ENCODE data around the gene AKNAD1. TPM values are rescaled to one million over a fixed set of nuclear protein-coding genes. Genes with fewer than 3 reads are reported as not detected.

The AKNAD1 gene
- total RNA-seq, 1 experiment from 2014 or later, result not detected

DNA sequence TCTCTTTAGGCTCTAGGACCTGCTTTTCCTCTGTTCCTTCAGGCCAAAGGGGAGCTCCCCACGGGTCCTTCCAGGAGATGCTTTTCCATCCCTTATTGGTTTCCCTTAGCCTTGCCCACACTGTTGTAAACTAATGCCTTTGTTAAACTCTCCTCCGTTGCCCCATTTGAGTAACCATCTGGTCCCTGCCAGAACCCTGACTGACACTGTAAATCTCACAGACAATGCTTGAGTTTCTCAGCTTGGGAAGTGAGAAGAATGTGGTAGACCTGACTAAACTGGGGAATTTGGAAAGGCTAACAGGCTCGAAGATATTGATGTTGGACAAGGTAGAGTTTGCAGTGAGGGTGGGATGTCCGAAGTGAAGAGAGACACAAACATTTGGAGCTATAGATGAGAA lies 11.4 kb downstream of the AKNAD1 start:
- in situ Hi-C loops (cut with HindIII; ENCODE audit: low pct_unique_long_range_greater_than_20kb, low sequenced_read_pairs), result no loop called here
- DNase-seq (ENCODE audit: low read depth), result no peak

DNA sequence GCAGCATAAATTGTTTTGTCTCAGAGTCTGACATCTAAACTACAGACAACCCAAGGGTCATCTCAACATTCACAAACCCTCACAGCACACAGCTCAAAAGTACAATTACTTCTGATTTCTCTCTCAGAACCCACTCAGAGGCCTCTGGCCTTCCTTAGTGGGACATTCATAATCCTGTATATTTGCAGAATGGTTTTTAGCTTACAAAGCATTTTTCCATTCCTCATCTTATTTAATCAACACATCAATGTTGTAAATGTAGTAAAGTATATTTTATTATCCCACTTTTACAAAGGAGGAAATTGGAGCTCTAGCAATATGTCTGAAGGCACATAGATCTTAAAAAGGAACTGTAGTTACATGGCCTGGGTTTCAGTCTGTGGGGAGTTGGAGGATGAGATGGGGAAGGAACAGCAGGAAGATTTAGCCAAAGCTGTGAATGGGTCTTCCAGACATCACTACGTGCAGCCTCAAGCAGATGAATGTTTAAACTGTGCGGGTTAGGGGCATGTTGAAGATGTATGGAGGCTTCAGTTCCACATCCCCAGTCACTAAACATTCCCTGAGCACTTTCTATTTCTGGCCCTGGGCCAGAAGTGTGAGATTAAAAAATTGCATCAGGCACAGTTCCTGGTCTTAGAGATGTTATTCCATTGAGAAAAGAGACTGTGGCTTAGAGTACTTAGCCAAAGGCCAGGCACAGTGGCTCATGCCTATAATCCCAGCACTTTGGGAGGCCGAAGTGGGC lies 13.3 kb downstream of the AKNAD1 start:
- in situ Hi-C loops (cut with HindIII; ENCODE audit: low pct_unique_long_range_greater_than_20kb, low sequenced_read_pairs), result no loop called here

DNA sequence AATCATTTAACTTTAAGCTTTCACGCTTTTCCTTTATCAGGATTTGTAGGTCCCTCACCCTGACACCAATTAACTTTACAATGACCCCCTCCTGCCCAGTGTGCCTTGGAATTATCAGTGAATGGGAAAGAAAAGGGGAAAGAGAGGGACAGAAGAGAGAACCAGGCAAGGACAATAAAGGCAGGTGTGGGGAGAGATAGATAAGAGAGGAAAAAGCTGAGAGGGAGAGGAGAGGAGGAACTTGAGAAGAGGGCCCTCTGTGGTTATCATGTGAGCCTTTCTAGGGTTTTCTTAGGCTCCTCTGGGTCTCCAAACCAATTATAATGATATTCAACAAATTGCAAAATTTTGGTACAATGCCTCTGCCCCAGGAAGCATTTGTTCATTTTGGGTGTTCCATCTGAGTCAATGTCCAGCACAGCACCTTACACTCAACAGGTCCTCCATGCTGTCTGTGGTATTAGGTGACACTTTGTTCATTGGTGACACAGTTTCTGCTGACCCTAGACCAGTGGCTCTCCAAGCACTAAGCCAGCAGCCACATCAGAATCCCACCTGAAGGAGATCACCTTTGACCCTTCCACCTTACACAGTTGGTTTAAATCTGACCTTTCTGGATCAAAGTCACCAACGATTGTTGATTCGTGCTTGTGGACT lies 14.2 kb downstream of the AKNAD1 start:
- in situ Hi-C loops (cut with HindIII; ENCODE audit: low pct_unique_long_range_greater_than_20kb, low sequenced_read_pairs), result no loop called here
- DNase-seq (ENCODE audit: low read depth), result no peak

More for the DNA sequence above, 13.3 kb downstream of the AKNAD1 start:
- no peak for DNase-seq (ENCODE audit: low read depth)

DNA sequence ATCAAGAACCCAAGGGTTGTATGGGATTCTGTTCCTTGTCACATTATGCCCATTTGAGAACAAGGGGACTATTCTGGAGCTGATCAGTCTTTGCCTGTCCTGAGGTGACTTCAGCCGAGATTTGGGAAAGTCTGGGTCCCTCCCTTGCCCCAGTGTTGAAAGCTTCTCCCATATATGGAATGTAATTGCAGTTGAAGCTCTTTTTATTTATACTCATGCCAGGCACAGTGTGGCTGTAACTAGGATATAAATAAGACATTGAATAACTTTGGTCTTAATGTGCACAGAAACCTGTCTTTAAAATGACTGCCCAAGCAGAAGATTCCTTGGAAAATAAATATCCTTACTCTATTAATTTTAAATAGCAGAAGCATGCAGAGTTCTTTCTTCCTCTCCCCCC lies 15.2 kb downstream of the AKNAD1 start:
- DNase-seq (ENCODE audit: low read depth), result no peak
- in situ Hi-C loops (cut with HindIII; ENCODE audit: low pct_unique_long_range_greater_than_20kb, low sequenced_read_pairs), result no loop called here

DNA sequence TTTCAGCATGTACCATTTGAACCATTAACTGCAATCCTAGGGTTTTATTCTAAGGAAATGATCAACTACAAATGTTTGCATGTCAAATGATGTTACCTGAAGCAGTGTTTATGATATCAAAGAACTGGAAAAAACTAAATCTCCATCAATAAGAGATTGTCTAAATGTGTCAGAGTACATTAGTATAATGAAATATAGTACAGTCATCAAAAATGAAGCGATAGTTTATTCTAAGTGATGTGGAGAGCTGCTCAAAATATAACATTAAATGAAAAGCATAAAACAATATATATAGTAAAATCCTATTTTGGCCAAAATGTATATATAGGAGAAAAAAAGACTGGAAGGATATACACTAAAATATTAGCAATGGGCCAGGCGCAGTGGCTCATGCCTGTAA lies 24.0 kb downstream of the AKNAD1 start:
- DNase-seq (ENCODE audit: low read depth), result no peak
- in situ Hi-C loops (cut with HindIII; ENCODE audit: low pct_unique_long_range_greater_than_20kb, low sequenced_read_pairs), result no loop called here

DNA sequence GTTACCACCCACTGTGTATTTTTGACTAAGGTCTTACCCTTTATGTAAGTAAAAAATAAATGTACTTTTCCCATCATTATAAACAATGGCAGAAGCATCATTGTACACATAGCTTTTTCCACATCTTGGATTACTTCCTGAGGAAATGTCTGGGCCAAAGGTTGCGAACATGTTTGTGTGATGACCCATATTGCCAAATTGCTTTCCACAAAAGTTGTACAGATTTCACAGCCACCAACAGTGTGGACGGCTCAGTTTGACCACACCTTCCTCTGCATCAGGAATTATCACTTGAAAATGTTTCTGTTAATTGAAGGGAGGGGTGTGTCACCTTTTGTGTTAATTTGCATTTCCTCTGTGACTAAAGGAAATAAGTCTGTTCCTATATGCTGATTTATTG lies 25.7 kb downstream of the AKNAD1 start:
- DNase-seq (ENCODE audit: low read depth), result no peak

DNA sequence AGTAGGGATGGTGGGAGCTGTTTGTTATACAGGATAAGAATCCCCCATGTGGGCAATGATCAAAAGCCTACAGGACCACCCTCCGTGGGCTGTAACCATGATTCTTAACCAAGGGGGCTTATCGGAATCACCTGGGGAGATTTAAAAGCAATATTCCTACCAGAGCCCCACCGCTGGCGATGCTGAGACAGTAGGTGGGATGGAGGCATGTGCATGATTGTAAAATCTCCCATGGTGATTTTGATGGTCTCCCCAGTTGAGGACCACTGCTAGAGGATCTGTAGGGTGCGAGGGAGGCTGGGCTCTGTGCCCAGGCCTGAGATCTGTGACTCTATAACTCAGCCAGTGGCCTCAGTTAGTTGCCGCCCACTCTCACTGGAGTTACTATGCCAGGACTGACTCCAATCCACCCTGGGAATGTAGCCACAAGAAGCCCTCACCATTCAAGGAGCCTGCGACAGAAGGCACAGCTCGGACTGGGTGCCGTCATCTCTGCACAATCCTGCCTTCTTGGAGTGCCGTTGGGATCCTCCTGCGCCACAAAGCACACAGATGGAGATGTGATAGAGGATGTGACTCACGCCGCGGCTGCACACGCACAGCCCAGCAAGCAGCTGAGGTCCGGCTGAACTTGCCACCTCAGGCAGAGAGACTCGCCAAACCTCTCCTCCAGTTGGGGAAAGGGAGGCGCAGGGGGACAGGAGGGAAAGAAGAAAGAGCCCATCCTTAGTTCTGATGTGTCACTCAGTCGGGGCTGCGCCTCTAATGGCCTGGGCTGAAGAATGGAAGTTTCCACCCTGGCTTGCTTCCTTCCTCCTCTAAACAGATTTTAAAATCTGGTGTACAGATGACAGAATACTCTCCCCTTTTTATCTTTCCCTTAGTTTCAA lies 26.5 kb downstream of the AKNAD1 start:
- in situ Hi-C loops (cut with HindIII; ENCODE audit: low pct_unique_long_range_greater_than_20kb, low sequenced_read_pairs), result no loop called here
- DNase-seq (ENCODE audit: low read depth), result peak; percentile 75

More for the DNA sequence above, 25.7 kb downstream of the AKNAD1 start:
- in situ Hi-C loops (cut with HindIII; ENCODE audit: low pct_unique_long_range_greater_than_20kb, low sequenced_read_pairs), result no loop called here

DNA sequence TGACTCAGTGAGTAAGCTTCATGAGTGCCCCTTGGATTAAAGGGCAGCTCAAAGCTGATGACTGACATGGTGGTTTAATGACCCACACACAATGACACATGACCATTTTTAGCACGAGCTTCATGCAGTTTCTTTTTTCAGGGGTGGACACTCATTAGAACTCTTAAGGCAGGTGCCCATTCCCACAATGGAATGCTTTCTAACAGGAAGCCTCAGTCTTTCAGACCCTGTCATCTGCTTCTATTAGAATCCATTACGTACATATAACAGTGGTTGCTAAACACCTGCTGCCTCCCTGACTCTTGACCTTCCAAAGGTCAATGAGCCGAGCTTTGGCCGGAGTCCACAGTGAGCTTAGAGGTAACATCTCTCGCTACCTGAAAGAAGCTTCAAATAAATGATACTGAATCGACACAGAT lies 27.4 kb downstream of the AKNAD1 start:
- in situ Hi-C loops (cut with HindIII; ENCODE audit: low pct_unique_long_range_greater_than_20kb, low sequenced_read_pairs), result no loop called here
- DNase-seq (ENCODE audit: low read depth), result peak; percentile 44

DNA sequence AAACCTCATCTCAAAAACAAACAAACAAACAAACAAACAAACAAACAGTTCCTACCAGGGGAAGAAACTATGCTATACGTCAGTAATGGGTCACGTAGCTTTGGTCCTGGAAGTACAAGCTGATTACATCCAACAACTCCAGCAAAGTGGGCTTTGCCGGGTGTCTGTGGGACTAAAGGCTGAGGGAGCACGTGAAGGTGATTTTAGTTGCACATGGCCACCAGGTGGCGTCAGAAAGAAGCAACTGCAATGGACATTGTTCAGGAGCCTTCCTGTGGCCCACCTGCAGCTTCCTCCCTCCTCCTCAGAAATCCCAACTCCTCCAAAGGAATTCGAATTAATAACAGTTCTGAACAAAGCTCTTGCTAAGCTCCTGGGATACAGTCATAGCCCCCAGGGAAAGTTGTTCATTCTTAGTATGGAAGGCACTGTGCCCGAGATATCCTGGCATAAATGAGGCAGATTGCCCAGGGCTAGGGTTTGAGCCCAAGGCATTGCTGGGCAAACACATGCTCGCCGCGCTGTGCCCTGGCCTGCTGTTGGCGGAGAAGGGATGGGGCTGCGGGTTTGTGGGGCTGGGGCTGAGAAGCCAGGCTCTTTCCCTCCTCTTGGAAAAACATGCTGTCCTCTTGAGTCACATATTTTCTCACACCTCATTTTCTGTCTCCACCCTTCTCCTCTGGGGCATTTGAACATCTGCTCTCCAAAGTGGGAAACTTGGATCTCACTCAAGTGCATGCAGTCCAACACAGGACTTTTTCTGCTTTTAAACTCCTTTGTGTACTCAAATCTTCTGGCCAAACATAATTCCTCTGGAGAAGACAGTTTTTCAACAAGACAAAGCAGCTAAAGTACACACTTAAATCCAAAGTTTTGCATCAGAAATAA lies 28.6 kb downstream of the AKNAD1 start:
- in situ Hi-C loops (cut with HindIII; ENCODE audit: low pct_unique_long_range_greater_than_20kb, low sequenced_read_pairs), result no loop called here
- DNase-seq (ENCODE audit: low read depth), result peak; percentile 56

DNA sequence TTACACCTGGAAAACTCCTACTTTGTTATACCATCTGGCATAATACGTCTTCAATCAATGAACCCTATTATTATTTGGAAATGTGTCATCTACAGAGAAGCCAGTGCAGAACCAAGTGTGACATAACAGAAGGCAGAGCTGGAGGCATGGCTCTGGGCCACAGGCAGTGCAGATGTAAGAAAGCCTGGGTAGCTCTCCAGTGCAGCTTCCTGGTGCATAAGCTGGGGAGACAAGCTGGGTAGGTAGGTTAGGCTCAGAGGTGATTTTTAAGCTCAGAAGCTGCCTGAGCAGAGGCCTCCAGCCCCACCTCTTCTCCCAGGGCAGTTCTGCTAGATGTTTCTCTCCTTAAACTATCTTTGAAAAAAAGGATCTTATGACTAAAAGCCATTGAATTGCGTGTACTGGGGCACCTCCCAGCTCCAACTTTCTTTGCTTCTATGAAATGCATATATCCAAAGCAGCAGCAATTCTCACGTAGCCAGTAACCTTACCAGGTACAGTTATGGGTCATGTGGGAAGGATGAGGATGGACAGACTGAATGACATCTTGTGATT lies 30.7 kb downstream of the AKNAD1 start:
- in situ Hi-C loops (cut with HindIII; ENCODE audit: low pct_unique_long_range_greater_than_20kb, low sequenced_read_pairs), result no loop called here
- no peak for DNase-seq (ENCODE audit: low read depth)

DNA sequence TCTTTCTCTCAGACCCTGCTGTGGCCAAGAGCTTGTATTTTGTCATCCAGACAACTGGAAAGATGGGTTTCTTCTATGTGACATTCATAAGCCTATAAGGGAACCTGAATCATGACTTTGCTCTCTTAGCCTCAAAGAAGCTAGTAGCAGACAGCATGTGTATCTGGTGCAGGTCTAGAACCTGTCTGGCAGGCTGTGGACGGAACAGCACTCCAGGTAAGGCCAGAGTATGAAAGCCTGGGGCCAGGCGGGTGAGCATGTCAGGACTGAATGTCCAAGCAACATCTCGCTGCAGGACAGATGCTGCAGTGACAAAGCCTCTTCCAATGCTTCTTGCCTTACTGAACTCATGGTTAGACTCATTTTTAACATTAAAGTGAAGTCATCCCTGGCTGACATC lies 32.8 kb downstream of the AKNAD1 start:
- in situ Hi-C loops (cut with HindIII; ENCODE audit: low pct_unique_long_range_greater_than_20kb, low sequenced_read_pairs), result no loop called here
- no peak for DNase-seq (ENCODE audit: low read depth)

DNA sequence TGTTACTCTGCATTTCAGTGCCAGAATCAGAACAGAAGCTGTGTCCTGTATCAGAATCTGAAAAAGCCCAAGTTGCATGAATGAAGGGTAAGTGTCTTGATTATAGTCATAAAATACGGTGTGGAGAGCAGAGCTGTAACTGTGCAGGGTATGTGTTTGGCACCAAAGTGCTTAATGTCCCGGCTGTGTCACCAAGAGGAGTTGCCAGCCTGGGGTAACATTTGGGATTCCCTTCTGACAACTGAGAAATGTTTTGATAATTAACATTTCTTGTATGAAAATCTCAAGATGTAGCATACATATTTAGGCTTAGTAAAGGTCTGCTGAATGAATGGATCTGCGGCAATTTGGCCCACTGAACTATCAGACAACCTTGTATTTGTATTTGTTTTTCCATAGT lies 33.3 kb downstream of the AKNAD1 start:
- no peak for DNase-seq (ENCODE audit: low read depth)
- in situ Hi-C loops (cut with HindIII; ENCODE audit: low pct_unique_long_range_greater_than_20kb, low sequenced_read_pairs), result no loop called here

DNA sequence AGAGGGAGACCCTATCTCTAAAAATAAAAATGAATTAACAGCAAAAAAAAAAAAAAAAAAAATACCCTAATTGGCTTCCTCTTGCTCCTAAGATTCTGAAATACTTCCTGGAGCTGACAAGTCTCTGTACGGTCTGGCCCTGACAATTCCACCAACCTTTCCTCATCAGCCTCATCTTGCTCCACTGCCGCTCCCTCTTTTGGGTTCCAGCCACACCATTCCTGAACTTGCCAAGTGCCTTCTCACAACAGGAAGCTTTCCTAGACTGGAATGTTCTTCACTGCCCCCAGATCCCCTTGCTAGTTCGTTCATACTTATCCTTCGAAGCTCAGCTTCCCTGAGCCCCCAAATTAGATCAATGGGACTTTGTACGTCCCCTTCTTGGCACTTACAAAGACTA lies 37.0 kb downstream of the AKNAD1 start:
- no peak for DNase-seq (ENCODE audit: low read depth)
- in situ Hi-C loops (cut with HindIII; ENCODE audit: low pct_unique_long_range_greater_than_20kb, low sequenced_read_pairs), result no loop called here

DNA sequence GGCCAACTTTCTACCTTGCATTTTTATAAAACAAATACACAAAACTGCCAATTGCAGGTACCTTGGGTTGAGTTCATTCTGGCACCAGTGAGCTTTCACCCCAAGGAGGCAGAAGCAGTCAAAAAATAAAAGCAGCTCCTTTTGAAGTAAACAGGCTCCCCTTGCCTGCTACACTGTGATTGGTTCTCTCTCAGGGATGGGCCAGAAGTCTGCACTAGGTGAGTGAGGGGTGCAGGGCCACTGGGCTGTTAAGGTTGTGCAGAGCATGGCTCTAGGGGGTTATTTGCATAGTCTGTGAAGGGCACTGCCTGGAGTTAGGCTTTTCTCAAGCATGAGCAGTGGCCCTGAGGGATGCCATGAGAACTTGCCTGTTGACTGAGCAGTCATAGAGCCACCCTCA lies 39.1 kb downstream of the AKNAD1 start:
- in situ Hi-C loops (cut with HindIII; ENCODE audit: low pct_unique_long_range_greater_than_20kb, low sequenced_read_pairs), result no loop called here
- DNase-seq (ENCODE audit: low read depth), result no peak

DNA sequence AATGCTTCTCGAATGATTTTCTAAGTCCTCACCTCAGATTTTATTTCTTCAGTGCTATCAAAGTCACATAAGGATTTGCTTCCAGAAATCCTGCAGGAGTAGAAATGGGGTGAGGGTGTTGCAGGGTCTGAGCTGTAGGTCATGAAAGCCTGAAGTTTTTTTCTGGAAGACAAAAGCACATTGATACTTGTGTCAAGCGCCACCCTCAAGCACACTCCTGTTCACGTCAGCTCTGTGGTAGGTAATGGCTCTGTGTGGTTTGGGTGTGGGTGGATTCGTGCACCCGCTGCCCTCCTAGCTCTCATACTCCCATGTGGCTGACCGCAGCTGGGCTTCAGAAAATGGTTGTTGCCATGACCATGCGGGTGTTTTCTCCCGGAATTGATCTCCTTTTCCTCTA lies 39.9 kb downstream of the AKNAD1 start:
- no peak for DNase-seq (ENCODE audit: low read depth)
- in situ Hi-C loops (cut with HindIII; ENCODE audit: low pct_unique_long_range_greater_than_20kb, low sequenced_read_pairs), result no loop called here

DNA sequence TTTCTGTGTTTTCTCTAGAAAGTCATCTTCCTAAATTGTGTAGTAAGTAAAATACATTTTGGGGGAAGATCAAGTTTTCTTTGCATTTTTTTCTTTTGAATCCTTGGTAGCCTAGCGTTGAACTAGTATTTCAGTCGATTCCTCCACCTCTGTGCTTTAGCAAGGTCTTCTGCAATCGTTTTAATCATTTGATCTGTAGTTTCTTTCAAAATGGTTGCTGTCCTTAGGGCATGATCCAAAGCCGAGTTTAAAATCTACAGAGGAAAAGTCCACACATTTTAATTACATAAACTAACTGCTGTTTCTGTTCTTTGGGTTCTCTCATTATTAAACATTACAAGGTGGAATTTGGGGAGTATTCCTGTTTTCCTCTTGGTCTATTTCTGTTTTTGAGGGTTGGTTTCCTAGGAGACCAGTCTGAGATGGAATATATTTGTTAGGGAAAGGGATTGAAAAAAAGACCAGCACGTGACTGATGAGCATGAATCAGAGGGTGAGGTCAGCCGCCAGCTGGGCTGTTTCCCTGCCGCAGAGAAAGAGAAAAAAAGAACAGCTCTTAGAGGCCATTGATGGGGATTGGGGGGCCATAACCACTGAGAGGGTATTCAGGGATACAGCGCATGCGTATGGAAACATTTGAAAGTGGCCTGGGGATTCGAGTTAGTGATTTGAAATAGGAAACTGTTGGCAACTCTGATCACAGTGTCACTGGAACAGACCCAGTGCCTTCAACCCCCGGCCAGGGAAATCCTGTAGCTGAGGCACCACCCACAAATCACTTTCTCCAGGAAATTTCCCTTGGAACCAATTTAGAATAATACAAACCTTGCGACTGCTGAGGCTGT lies 40.6 kb downstream of the AKNAD1 start:
- in situ Hi-C loops (cut with HindIII; ENCODE audit: low pct_unique_long_range_greater_than_20kb, low sequenced_read_pairs), result no loop called here

DNA sequence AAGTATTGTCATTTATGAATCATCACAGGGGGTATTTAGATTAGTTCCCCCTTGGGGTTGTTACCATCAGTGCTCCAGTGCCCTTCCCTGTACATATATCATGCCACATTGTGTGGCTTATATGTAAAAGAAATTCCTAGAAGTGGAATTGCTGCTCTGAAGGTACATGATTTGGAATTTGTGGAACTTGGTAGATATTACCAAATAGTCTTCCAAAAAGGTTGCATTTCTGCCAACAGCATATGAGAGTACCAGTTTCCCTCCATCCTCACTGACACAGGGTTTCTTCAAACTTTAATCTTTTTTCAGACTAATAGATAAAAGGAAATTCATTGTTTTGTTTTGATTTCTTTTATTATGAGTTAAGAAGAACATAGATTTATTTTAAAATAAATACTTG lies 41.3 kb downstream of the AKNAD1 start:
- no peak for DNase-seq (ENCODE audit: low read depth)
- in situ Hi-C loops (cut with HindIII; ENCODE audit: low pct_unique_long_range_greater_than_20kb, low sequenced_read_pairs), result no loop called here

More for the DNA sequence above, 40.6 kb downstream of the AKNAD1 start:
- peak; percentile 72 for DNase-seq (ENCODE audit: low read depth)
